MM.1S (cell line): ENCODE results near the gene SYNDIG1.

Experiments
- DNase-seq: peaks from one replicate; pipeline ENCODE4 v3.0.0-alpha.2; 2015
- H2AFZ ChIP-seq: fragments of 300-600 bp; sonication (generic); 2 replicates; pipeline ENCODE4 v1.6.0; 2016; ENCODE audit warnings: antibody characterized with exemption, low read length
- H3F3A ChIP-seq: fragments of 300-600 bp; sonication (generic); 2 replicates; pipeline ENCODE4 v1.6.1; 2016; ENCODE audit warnings: mild to moderate bottlenecking, antibody characterized with exemption, low read length, moderate library complexity, mixed read lengths; ENCODE audit not compliant: insufficient read depth
- H3K27ac ChIP-seq: fragments of 300-600 bp; sonication (generic); 2 replicates; pipeline ENCODE4 v1.5.1; 2016; ENCODE audit warnings: mild to moderate bottlenecking, low read length
- H3K27me3 ChIP-seq: fragments of 300-600 bp; sonication (generic); replicated peaks from 2 replicates; pipeline ENCODE4 v1.6.0; 2016; ENCODE audit warnings: low read length; ENCODE audit not compliant: insufficient read depth
- H3K36me3 ChIP-seq: fragments of 300-600 bp; sonication (generic); replicated peaks from 2 replicates; pipeline ENCODE4 v1.6.1; 2016; ENCODE audit warnings: mild to moderate bottlenecking, low read length, mixed read lengths; ENCODE audit not compliant: insufficient read depth
- H3K4me1 ChIP-seq: fragments of 300-600 bp; sonication (generic); 2 replicates; pipeline ENCODE4 v1.6.1; 2016; ENCODE audit warnings: low read length, mixed read lengths
- H3K4me2 ChIP-seq: fragments of 300-600 bp; sonication (generic); 2 replicates; pipeline ENCODE4 v1.6.0; 2016; ENCODE audit warnings: low read depth, low read length
- H3K4me3 ChIP-seq: fragments of 300-600 bp; sonication (generic); 2 replicates; pipeline ENCODE4 v1.5.1; 2016; ENCODE audit warnings: low read length, mixed read lengths
- H3K79me2 ChIP-seq: fragments of 300-600 bp; sonication (generic); 2 replicates; pipeline ENCODE4 v1.6.1; 2016; ENCODE audit warnings: mixed run types, low read length, mixed read lengths
- H3K9ac ChIP-seq: fragments of 300-600 bp; sonication (generic); 2 replicates; pipeline ENCODE4 v1.6.1; 2016; ENCODE audit warnings: low read length, mixed read lengths
- H3K9me2 ChIP-seq: fragments of 300-600 bp; sonication (generic); replicated peaks from 2 replicates; pipeline ENCODE4 v1.6.1; 2016; ENCODE audit warnings: mild to moderate bottlenecking, low read length, mixed read lengths; ENCODE audit not compliant: insufficient read depth
- H3K9me3 ChIP-seq: fragments of 300-600 bp; sonication (generic); replicated peaks from 2 replicates; pipeline ENCODE4 v1.6.1; 2016; ENCODE audit warnings: mild to moderate bottlenecking, low read length, mixed read lengths; ENCODE audit not compliant: insufficient read depth
- H4K20me1 ChIP-seq: fragments of 300-600 bp; sonication (generic); 2 replicates; pipeline ENCODE4 v1.6.1; 2016; ENCODE audit warnings: mild to moderate bottlenecking, low read length, moderate library complexity, mixed read lengths; ENCODE audit not compliant: insufficient read depth
- CTCF ChIP-seq: fragments of 300-600 bp; sonication (generic); IDR thresholded peaks from 2 replicates; pipeline ENCODE4 v1.5.1; 2016; ENCODE audit warnings: antibody characterized with exemption, low read length, mixed read lengths
- EZH2 ChIP-seq: fragments of 300-600 bp; sonication (generic); optimal IDR thresholded peaks from 2 replicates; pipeline ENCODE3; 2017; ENCODE audit warnings: low read depth, mild to moderate bottlenecking, antibody characterized with exemption, low read length, mixed read lengths
- EZH2phosphoT487 ChIP-seq: fragments of 300-600 bp; sonication (generic); IDR thresholded peaks from 2 replicates; pipeline ENCODE4 v1.6.1; 2018; ENCODE audit warnings: antibody characterized with exemption, low read length

SYNDIG1 gene

GRCh38 chr20:24443436-24443835, 26.0 kb upstream of the SYNDIG1 start:
- Histone ChIP-seq H3K9ac (no peak overlapping the region), H3K4me2 (no peak overlapping the region), H4K20me1 (no peaks in the 10 kb centered on the region), H3K4me3 (no peak overlapping the region), H2AFZ (no peak overlapping the region), H3K36me3 (no peaks in the 10 kb centered on the region), H3K27ac (no peak overlapping the region), H3K4me1 (no peaks in the 10 kb centered on the region), H3K9me3 (no peaks in the 10 kb centered on the region), H3K9me2 (no peaks in the 10 kb centered on the region), H3F3A (no peaks in the 10 kb centered on the region), H3K79me2 (no peaks in the 10 kb centered on the region), H3K27me3 (no peaks in the 10 kb centered on the region)
- no peak for DNase-seq
- TF ChIP-seq EZH2 (no peak), CTCF (no peak), EZH2phosphoT487 (no peak)

- H3K9ac ChIP-seq: no peak overlapping the region
- TF ChIP-seq EZH2 (no peak), EZH2phosphoT487 (no peak), CTCF (no peak)
- H3F3A ChIP-seq: no peaks in the 10 kb centered on the region
- H4K20me1 ChIP-seq: no peaks in the 10 kb centered on the region
- no peaks in the 10 kb centered on the region for H3K36me3 ChIP-seq
- no peaks in the 10 kb centered on the region for H3K9me2 ChIP-seq
- no peak overlapping the region for H3K27ac ChIP-seq
- no peak for DNase-seq
- no peak overlapping the region for H3K4me2 ChIP-seq
- peaks cover 6% of the 10 kb centered on the region for H3K4me1 ChIP-seq
- no peaks in the 10 kb centered on the region for H3K79me2 ChIP-seq
- no peak overlapping the region for H3K4me3 ChIP-seq
- no peaks in the 10 kb centered on the region for H3K9me3 ChIP-seq
- H2AFZ ChIP-seq: no peak overlapping the region
- H3K27me3 ChIP-seq: no peaks in the 10 kb centered on the region
Measured at GRCh38 chr20:24444526-24445190, 24.8 kb upstream of the SYNDIG1 start.

GRCh38 chr20:24445510-24446170, 23.8 kb upstream of the SYNDIG1 start:
- TF ChIP-seq EZH2phosphoT487 (no peak), CTCF (no peak), EZH2 (no peak)
- Histone ChIP-seq H3K9ac (no peak overlapping the region), H3K36me3 (no peaks in the 10 kb centered on the region), H3K4me3 (no peak overlapping the region), H3K4me2 (no peak overlapping the region), H3K9me2 (no peaks in the 10 kb centered on the region), H3K27me3 (no peaks in the 10 kb centered on the region), H3K79me2 (no peaks in the 10 kb centered on the region), H3F3A (no peaks in the 10 kb centered on the region), H4K20me1 (no peaks in the 10 kb centered on the region), H2AFZ (no peak overlapping the region), H3K4me1 (peaks cover 13% of the 10 kb centered on the region), H3K27ac (no peak overlapping the region), H3K9me3 (no peaks in the 10 kb centered on the region)
- no peak for DNase-seq
